Measurements from ENCODE around the gene ENTPD6. TPM values are rescaled to one million over a fixed set of nuclear protein-coding genes. Genes with fewer than 3 reads are reported as not detected.
A peak's percentile ranks its signal among the peaks of the same experiment; 100 is the strongest.

The ENTPD6 gene
- total RNA-seq, 1 donor from 2014 or later = 191 TPM

DNA sequence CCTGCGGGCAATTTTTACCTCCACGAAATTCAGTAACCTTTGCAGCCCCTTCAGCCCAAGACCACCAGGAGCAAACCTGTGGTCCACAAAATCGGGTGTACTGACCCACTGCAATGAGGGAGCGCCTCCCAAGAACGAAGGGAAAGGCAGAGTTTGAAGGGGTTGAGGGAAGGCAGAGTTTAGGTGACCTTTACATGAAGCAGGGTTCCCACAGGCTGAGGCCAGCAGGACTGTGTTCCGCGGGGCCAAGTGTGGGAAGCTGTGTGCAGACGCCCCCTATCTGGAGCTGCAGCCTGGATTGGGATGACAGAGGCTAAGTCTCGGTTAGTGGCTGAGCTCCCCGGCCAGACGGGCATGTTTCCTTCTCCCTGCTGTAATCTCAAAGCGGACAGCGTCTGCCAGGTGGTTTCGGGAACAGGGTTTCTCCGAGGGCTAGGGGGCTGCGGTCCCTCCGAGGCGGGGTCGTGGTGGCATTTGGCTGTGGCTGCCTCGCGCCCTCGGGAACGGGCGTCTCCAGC lies 51.5 kb downstream of the ENTPD6 start:
- Mint-ChIP-seq H3K4me3 (ENCODE audit: unreplicated experiment) (peak overlapping the region; percentile 84), H3K27ac (ENCODE audit: unreplicated experiment) (peak overlapping the region; percentile 93), H3K27me3 (ENCODE audit: unreplicated experiment) (peaks cover 28% of the 10 kb centered on the region), H3K4me1 (ENCODE audit: low read depth, unreplicated experiment) (peaks cover 55% of the 10 kb centered on the region), H3K9me3 (ENCODE audit: unreplicated experiment) (peaks cover 37% of the 10 kb centered on the region), H3K36me3 (ENCODE audit: unreplicated experiment) (no peaks in the 10 kb centered on the region)
- DNase-seq = peak; percentile 71
- TF ChIP-seq CTCF (IDR thresholded peaks at IDR 0.05; ENCODE audit: partially characterized antibody, unreplicated experiment) = peak; percentile 25

DNA sequence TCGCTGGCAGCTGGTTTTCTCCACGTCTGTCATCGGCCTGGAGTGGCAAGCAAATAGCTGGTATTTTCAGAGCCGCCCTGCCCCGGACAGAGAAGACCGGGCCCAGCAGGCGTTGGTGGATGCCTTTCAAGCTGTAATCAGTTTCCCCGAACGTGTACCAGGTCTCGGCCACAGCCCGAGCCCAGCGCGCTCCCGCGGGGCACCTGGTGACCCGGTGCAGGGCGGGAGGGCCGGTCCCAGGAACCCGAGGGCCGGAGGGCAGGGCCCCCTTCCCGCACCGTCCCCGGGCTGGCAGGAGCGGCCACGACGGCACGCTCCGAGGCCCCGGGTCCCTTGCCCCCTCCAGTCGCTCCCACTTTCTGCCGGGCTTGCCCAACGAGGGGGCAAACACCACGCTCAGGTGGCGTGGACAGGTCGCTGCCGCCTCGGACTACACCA lies 52.0 kb downstream of the ENTPD6 start:
- Mint-ChIP-seq H3K27me3 (ENCODE audit: unreplicated experiment) (peaks cover 23% of the 10 kb centered on the region), H3K4me3 (ENCODE audit: unreplicated experiment) (peak overlapping the region; percentile 84), H3K27ac (ENCODE audit: unreplicated experiment) (peak overlapping the region; percentile 93)

GRCh38 chr20:25247956-25248785 lies 52.7 kb downstream of the ENTPD6 start, which contains the start of gene PYGB:
Gene PYGB, plus strand, starts transcription at chr20:25248085. Its CDS starts 94 bp downstream, at chr20:25248179.
- H3K27me3 Mint-ChIP-seq (ENCODE audit: unreplicated experiment) = peaks cover 22% of the 10 kb centered on the region
- peak; percentile 79 for DNase-seq
- peaks cover 31% of the 10 kb centered on the region for H3K9me3 Mint-ChIP-seq (ENCODE audit: unreplicated experiment)
- peak within 1 kb of the TSS; percentile 94 for H3K4me3 Mint-ChIP-seq (ENCODE audit: unreplicated experiment)
- peak within 1 kb of the TSS; percentile 93 for H3K27ac Mint-ChIP-seq (ENCODE audit: unreplicated experiment)
- TF ChIP-seq CTCF (IDR thresholded peaks at IDR 0.05; ENCODE audit: partially characterized antibody, unreplicated experiment) = no peak
- peaks cover 57% of the 10 kb centered on the region for H3K4me1 Mint-ChIP-seq (ENCODE audit: low read depth, unreplicated experiment)
- H3K36me3 Mint-ChIP-seq (ENCODE audit: unreplicated experiment) = no peaks in the 10 kb centered on the region

More for the DNA sequence above, 52.0 kb downstream of the ENTPD6 start:
- no peak for DNase-seq
- H3K36me3 Mint-ChIP-seq (ENCODE audit: unreplicated experiment) = no peaks in the 10 kb centered on the region
- H3K9me3 Mint-ChIP-seq (ENCODE audit: unreplicated experiment) = peaks cover 32% of the 10 kb centered on the region
- H3K4me1 Mint-ChIP-seq (ENCODE audit: low read depth, unreplicated experiment) = peaks cover 55% of the 10 kb centered on the region
- no peak for TF ChIP-seq CTCF (IDR thresholded peaks at IDR 0.05; ENCODE audit: partially characterized antibody, unreplicated experiment)

DNA sequence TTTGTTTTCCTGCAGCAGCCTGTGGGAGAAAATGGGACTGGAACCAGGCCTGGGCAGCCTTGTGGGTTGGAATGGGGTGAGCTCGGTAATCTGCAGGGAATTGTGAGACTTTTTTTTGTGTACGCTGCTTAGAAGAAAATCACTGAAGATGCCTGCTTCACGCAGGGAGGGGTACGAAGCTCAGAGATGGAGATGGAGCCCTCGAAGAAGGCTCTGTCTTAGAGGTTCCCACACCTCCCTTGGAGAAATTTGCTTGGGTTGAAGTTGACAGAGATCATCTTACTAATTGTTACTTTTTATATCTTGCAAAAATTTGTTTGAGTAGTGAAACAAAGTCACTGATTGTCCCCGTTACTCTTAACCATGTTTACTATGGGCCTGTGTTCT lies 53.3 kb downstream of the ENTPD6 start:
- no peak for TF ChIP-seq CTCF (IDR thresholded peaks at IDR 0.05; ENCODE audit: partially characterized antibody, unreplicated experiment)
- Mint-ChIP-seq H3K27ac (ENCODE audit: unreplicated experiment) (peak overlapping the region; percentile 93), H3K4me1 (ENCODE audit: low read depth, unreplicated experiment) (peaks cover 54% of the 10 kb centered on the region), H3K27me3 (ENCODE audit: unreplicated experiment) (peaks cover 20% of the 10 kb centered on the region), H3K9me3 (ENCODE audit: unreplicated experiment) (peaks cover 29% of the 10 kb centered on the region), H3K36me3 (ENCODE audit: unreplicated experiment) (no peaks in the 10 kb centered on the region), H3K4me3 (ENCODE audit: unreplicated experiment) (peak overlapping the region; percentile 94)
- DNase-seq = no peak
